PFSK-1 (cell line): ENCODE results near the gene SAMD13.

Experiments used
- FOXP2 ChIP-seq: optimal IDR thresholded peaks from 2 replicates; pipeline ENCODE3; 2011; ENCODE audit warnings: borderline replicate concordance, control low read depth, inconsistent platforms; ENCODE audit not compliant: insufficient read depth; ENCODE audit errors: extremely low read length, extremely low read depth
- POLR2AphosphoS5 ChIP-seq: IDR thresholded peaks from 2 replicates; pipeline ENCODE4 v1.6.1; 2012; ENCODE audit warnings: low read depth, mild to moderate bottlenecking, control low read depth, low read length, moderate library complexity
- REST ChIP-seq, 2 experiments: IDR thresholded peaks; 2 replicates each; pipeline versions ENCODE4 v1.6.1 to v1.8.0; 2011 to 2012; ENCODE audit warnings: low read depth in 2 of 2, low read length in 2 of 2, control low read depth in 1 of 2, inconsistent platforms in 1 of 2, mild to moderate bottlenecking in 1 of 2, moderate library complexity in 1 of 2; ENCODE audit not compliant: insufficient read depth in 1 of 2
- SIN3A ChIP-seq: IDR thresholded peaks from 2 replicates; pipeline ENCODE4 v1.6.1; 2012; ENCODE audit warnings: mild to moderate bottlenecking, low read length, moderate library complexity, borderline replicate concordance; ENCODE audit not compliant: insufficient read depth
- TAF1 ChIP-seq: IDR thresholded peaks from 2 replicates; pipeline ENCODE4 v1.6.1; 2012; ENCODE audit warnings: low read length, control low read depth, borderline replicate concordance; ENCODE audit not compliant: insufficient read depth

The SAMD13 gene

GRCh38 chr1:84266748-84267147 is 34.8 kb upstream of the SAMD13 start:
- TF ChIP-seq FOXP2, result no peak
- TF ChIP-seq TAF1, result no peak
- no peak for TF ChIP-seq SIN3A
- no peak for TF ChIP-seq REST (IDR thresholded peaks at IDR 0.05; ENCODE audit: insufficient read depth in 1 of 2, low read depth in 2 of 2, low read length in 2 of 2)
- TF ChIP-seq POLR2AphosphoS5, result no peak

- TF ChIP-seq REST (IDR thresholded peaks at IDR 0.05; ENCODE audit: insufficient read depth in 1 of 2, low read depth in 2 of 2, low read length in 2 of 2), result no peak
- TF ChIP-seq FOXP2, result no peak
- no peak for TF ChIP-seq SIN3A
- TF ChIP-seq POLR2AphosphoS5, result no peak
- TF ChIP-seq TAF1, result no peak
Observed at GRCh38 chr1:84267476-84267875, 34.0 kb upstream of the SAMD13 start.

GRCh38 chr1:84268346-84268745 is 33.2 kb upstream of the SAMD13 start:
- TF ChIP-seq TAF1, result no peak
- TF ChIP-seq REST (IDR thresholded peaks at IDR 0.05; ENCODE audit: insufficient read depth in 1 of 2, low read depth in 2 of 2, low read length in 2 of 2), result no peak
- no peak for TF ChIP-seq POLR2AphosphoS5
- no peak for TF ChIP-seq SIN3A
- TF ChIP-seq FOXP2, result no peak

GRCh38 chr1:84269306-84269705 is 32.2 kb upstream of the SAMD13 start:
- no peak for TF ChIP-seq REST (IDR thresholded peaks at IDR 0.05; ENCODE audit: insufficient read depth in 1 of 2, low read depth in 2 of 2, low read length in 2 of 2)
- no peak for TF ChIP-seq TAF1

GRCh38 chr1:84271441-84272151 is 29.9 kb upstream of the SAMD13 start:
- TF ChIP-seq POLR2AphosphoS5 (no peak), REST (IDR thresholded peaks at IDR 0.05; ENCODE audit: insufficient read depth in 1 of 2, low read depth in 2 of 2, low read length in 2 of 2) (no peak), TAF1 (no peak), SIN3A (no peak), FOXP2 (no peak)
